Central memory CD4-positive, alpha-beta T cell (primary cell): ENCODE data around the gene TRPC4AP.
"Not testable (repeated sequence)": the region's sequence is repeated elsewhere in the genome, so short reads cannot be mapped to it uniquely, and the experiment has no call there.

Source experiments
- DNase-seq: peaks from one replicate; pipeline ENCODE4 v3.0.0; 2022

The TRPC4AP gene

GRCh38 chr20:35101620-35102019, 9.0 kb upstream of the TRPC4AP start:
- no peak for DNase-seq

GRCh38 chr20:35093267-35093884, 769 bp upstream of the TRPC4AP start:
- DNase-seq: no peak

GRCh38 chr20:35091816-35092523, 637 bp downstream of the TRPC4AP start:
- DNase-seq: no peak

- DNase-seq: no peak
Observed at GRCh38 chr20:35088231-35089145, 4.1 kb downstream of the TRPC4AP start.

GRCh38 chr20:35087791-35088190, 4.8 kb downstream of the TRPC4AP start:
- DNase-seq: no peak

- no peak for DNase-seq
Observed at GRCh38 chr20:35087355-35087754, 5.3 kb downstream of the TRPC4AP start.

GRCh38 chr20:35085477-35086225, 7.0 kb downstream of the TRPC4AP start:
- DNase-seq: no peak

- no peak for DNase-seq
Observed at GRCh38 chr20:35084998-35085397, 7.6 kb downstream of the TRPC4AP start.

GRCh38 chr20:35080348-35080642, 12.3 kb downstream of the TRPC4AP start:
- DNase-seq: not testable (repeated sequence)

- DNase-seq: no peak
Observed at GRCh38 chr20:35079472-35080347, 12.9 kb downstream of the TRPC4AP start.

GRCh38 chr20:35077872-35078271, 14.7 kb downstream of the TRPC4AP start:
- no peak for DNase-seq

GRCh38 chr20:35077341-35077740, 15.3 kb downstream of the TRPC4AP start:
- DNase-seq: no peak

- not testable (repeated sequence) for DNase-seq
Observed at GRCh38 chr20:35071436-35072153, 21.0 kb downstream of the TRPC4AP start.

GRCh38 chr20:35066194-35066593, 26.4 kb downstream of the TRPC4AP start:
- no peak for DNase-seq

- DNase-seq: no peak
Observed at GRCh38 chr20:35065181-35065580, 27.4 kb downstream of the TRPC4AP start.

GRCh38 chr20:35063168-35063567, 29.4 kb downstream of the TRPC4AP start:
- no peak for DNase-seq

GRCh38 chr20:35062478-35062877, 30.1 kb downstream of the TRPC4AP start:
- DNase-seq: no peak

- no peak for DNase-seq
Observed at GRCh38 chr20:35060168-35060567, 32.4 kb downstream of the TRPC4AP start.

GRCh38 chr20:35059612-35060011, 33.0 kb downstream of the TRPC4AP start:
- DNase-seq: no peak

- DNase-seq: no peak
Observed at GRCh38 chr20:35059110-35059509, 33.5 kb downstream of the TRPC4AP start.
